Adrenal gland (tissue), 12 donors: ENCODE measurements around the gene TMEM163. TPM values are rescaled to one million over a fixed set of nuclear protein-coding genes. Genes with fewer than 3 reads are reported as not detected.

ENCODE experiments used
- DNase-seq, 7 donors: peaks; one replicate each; pipeline ENCODE4 v3.0.0-alpha.2; 2019 to 2020
- H3K27ac ChIP-seq, 5 donors: fragments of 200-600 bp; sonication (generic) in 4 of 5; 1 replicate in 3 of 5; 2 replicates in 2 of 5; pipeline versions ENCODE4 v1.5.1 to v1.8.0; 2016 to 2020; ENCODE audit warnings: mild to moderate bottlenecking in 1 of 5
- H3K27me3 ChIP-seq: fragments of 200-600 bp; 2 replicates; pipeline ENCODE4 v1.8.0; 2021
- H3K36me3 ChIP-seq, 2 donors: fragments of 200-600 bp; replicated peaks in 1 of 2; 1 replicate in 1 of 2; 2 replicates in 1 of 2; pipeline versions ENCODE4 v1.5.1 to v1.8.0; 2018 to 2022
- H3K4me1 ChIP-seq, 2 donors: fragments of 200-600 bp; replicated peaks in 1 of 2; 1 replicate in 1 of 2; 2 replicates in 1 of 2; pipeline versions ENCODE4 v1.5.1 to v1.8.0; 2018 to 2021
- H3K4me3 ChIP-seq, 4 donors: fragments of 200-600 bp; sonication (generic) in 3 of 4; one replicate each; pipeline ENCODE4 v1.5.1; 2016 to 2018
- H3K9me3 ChIP-seq, 3 donors: fragments of 200-600 bp; sonication (generic) in 1 of 3; replicated peaks in 1 of 3; 1 replicate in 2 of 3; 2 replicates in 1 of 3; pipeline versions ENCODE4 v1.5.1 to v1.8.0; 2016 to 2021
- CTCF ChIP-seq, 6 experiments: fragments of 450-650 bp in 4 of 6; fragments of 200-600 bp in 2 of 6; sonication (generic) in 1 of 6; IDR thresholded peaks; 1 replicate in 5 of 6; 2 replicates in 1 of 6; pipeline versions ENCODE4 v1.5.1 to v1.8.0; 2016 to 2021; ENCODE audit warnings: antibody characterized with exemption in 6 of 6, mild to moderate bottlenecking in 2 of 6, moderate library complexity in 1 of 6
- POLR2A ChIP-seq, 2 donors: fragments of 450-650 bp; IDR thresholded peaks; one replicate each; pipeline ENCODE4 v1.6.1; 2017; ENCODE audit warnings: antibody characterized with exemption in 2 of 2, mild to moderate bottlenecking in 2 of 2, moderate library complexity in 1 of 2
- WGBS, 4 donors: extraction: QIAGEN DNeasy Blood & Tissue Kit in 2 of 4; methylation state at CpG; one replicate each; pipeline versions ENCODE4 v1.1.5 to v1.1.7; 2013 to 2017; 5-methylcytosine and 5-hydroxymethylcytosine counted together
- intact Hi-C, 2 donors: fragments of 100-400 bp; cut with DNase I; formaldehyde crosslinking; loops; one replicate each; pipeline versions ENCODE4 v1.14.1 to v1.15.0; 2022 to 2023
- polyA plus RNA-seq, 3 donors: library from polyadenylated mRNA; stranded (reverse); fragments of 200-250 nt in 2 of 3; fragments of 350-450 nt in 1 of 3; fragmentation: Illumina TruSeq in 1 of 3; extraction: RNeasy Lipid Tissue Mini Kit (QIAGEN cat#74804) in 1 of 3; gene quantifications; one replicate each; pipeline ENCODE4 v1.2.3, GENCODE V29; 2013 to 2014
- total RNA-seq, 9 donors: library from RNA; depleted of rRNA in 4 of 9; stranded (reverse); fragments of >200 nt in 4 of 9; fragments of 120-200 nt in 1 of 9; fragmentation: NEBNext Ultra II Directional in 1 of 9; extraction: Animal tissue kit (Norgen Biotek cat#: 25700) in 1 of 9; gene quantifications; one replicate each; pipeline versions ENCODE4 v1.1.0 to v1.2.4, GENCODE V29; 2013 to 2023
- donor health status: healthy with polysubstance abuse.
- donor health status: Bipolar disorder and iron deficiency.
- donor health status: DM: yes; HTN: yes; CAD: no.
- donor health status: DM: no; HTN: no; CAD: no.
- donor health status: DM: no; HTN: no; CAD: no.
- donor health status: DM: yes; HTN: yes; CAD: no.

The TMEM163 gene
- total and polyA plus RNA-seq, 12 donors, result 3.6 to 21.6 (median 9.5) TPM

GRCh38 chr2:134683561-134684112 lies 35.2 kb downstream of the TMEM163 start:
- 22 to 37% (median 30%) methylated on average over 2 of the region's 2 CpGs for WGBS, 4 donors
- H3K9me3 ChIP-seq, result no peaks in the 10 kb centered on the region
- DNase-seq, result peak; percentile 34 to 72 (median 57)
- H3K27me3 ChIP-seq, result no peaks in the 10 kb centered on the region
- TF ChIP-seq POLR2A (IDR thresholded peaks at IDR 0.05) (peak in 1 of 2 donors; percentile 14), CTCF (IDR thresholded peaks at IDR 0.05) (no peak)
- intact Hi-C loops, result no loop called here
- H3K36me3 ChIP-seq, result no peaks in the 10 kb centered on the region
- H3K4me1 ChIP-seq, result peaks cover 0 to 20% of the 10 kb centered on the region in 2 donors
- peak overlapping the region in 3 of 5 donors; percentile 58 to 82 (median 61) for H3K27ac ChIP-seq
- no peak overlapping the region for H3K4me3 ChIP-seq

- TF ChIP-seq POLR2A (IDR thresholded peaks at IDR 0.05), result no peak
- TF ChIP-seq CTCF (IDR thresholded peaks at IDR 0.05), result no peak
- 29 to 49% (median 34%) methylated on average over 3 of the region's 3 CpGs for WGBS, 4 donors
- Histone ChIP-seq H3K36me3 (no peaks in the 10 kb centered on the region), H3K4me1 (peaks cover 0 to 27% of the 10 kb centered on the region in 2 donors), H3K27me3 (no peaks in the 10 kb centered on the region), H3K27ac (peak overlapping the region in 4 of 5 donors; percentile 14 to 82 (median 60)), H3K9me3 (no peaks in the 10 kb centered on the region), H3K4me3 (no peak overlapping the region)
- intact Hi-C loops, result no loop called here
- peak in 2 of 7 donors; percentile 33 to 36 for DNase-seq
These were observed 36.1 kb downstream of the TMEM163 start for GRCh38 chr2:134682726-134683125.

GRCh38 chr2:134681201-134681600 lies 37.6 kb downstream of the TMEM163 start:
- Histone ChIP-seq H3K9me3 (no peaks in the 10 kb centered on the region), H3K4me3 (no peak overlapping the region), H3K36me3 (no peaks in the 10 kb centered on the region), H3K4me1 (peaks cover 0 to 27% of the 10 kb centered on the region in 2 donors), H3K27me3 (no peaks in the 10 kb centered on the region), H3K27ac (no peak overlapping the region)
- WGBS, 4 donors, result 82 to 88% (median 85%) methylated on average over 8 of the region's 8 CpGs
- TF ChIP-seq CTCF (IDR thresholded peaks at IDR 0.05) (no peak), POLR2A (IDR thresholded peaks at IDR 0.05) (no peak)
- intact Hi-C loops, result no loop called here
- no peak for DNase-seq

GRCh38 chr2:134679745-134680144 lies 39.1 kb downstream of the TMEM163 start:
- no peaks in the 10 kb centered on the region for H3K9me3 ChIP-seq
- no peak overlapping the region for H3K27ac ChIP-seq
- no peak overlapping the region for H3K4me3 ChIP-seq
- H3K36me3 ChIP-seq, result no peaks in the 10 kb centered on the region
- DNase-seq, result no peak
- intact Hi-C loops, result no loop called here
- no peaks in the 10 kb centered on the region for H3K27me3 ChIP-seq
- TF ChIP-seq CTCF (IDR thresholded peaks at IDR 0.05), result no peak
- TF ChIP-seq POLR2A (IDR thresholded peaks at IDR 0.05), result no peak
- WGBS, 4 donors, result 58 to 72% (median 70%) methylated on average over 6 of the region's 6 CpGs
- H3K4me1 ChIP-seq, result peaks cover 0 to 27% of the 10 kb centered on the region in 2 donors
